Endothelial cell of umbilical vein (primary cell): ENCODE results near the gene EXOC6. TPM values are rescaled to one million over a fixed set of nuclear protein-coding genes. Genes with fewer than 3 reads are reported as not detected.

ENCODE experiments used
- BruUV-seq: library from RNA; stranded (reverse); fragments of 400-500 nt; replicated peaks from 2 replicates; lab custom pipeline; 2021; lab: Mats Ljungman, UMichigan
- CTCF ChIA-PET: fragments of 300-600, 350-600 bp; sonication (Branson Sonifier 250); formaldehyde crosslinking; loops from one replicate; lab custom pipeline; 2021; ENCODE audit warnings: antibody characterized with exemption, inconsistent platforms; lab: Charles Lee
- POLR2A ChIA-PET: fragments of 300-600, 350-600 bp; sonication (Branson Sonifier 250); formaldehyde crosslinking; loops from one replicate; lab custom pipeline; 2021; ENCODE audit warnings: antibody characterized with exemption, inconsistent platforms; lab: Charles Lee
- DNase-seq: peaks from one replicate; pipeline ENCODE4 v3.0.0-alpha.2; 2011; ENCODE audit warnings: low read depth, low spot score
- FAIRE-seq: peaks from 2 replicates; lab custom pipeline; 2011; peaks lifted over from hg19 to GRCh38; lab: Jason Lieb, UNC
- H2AFZ ChIP-seq: 2 replicates; pipeline ENCODE4 v1.6.0; 2012; ENCODE audit warnings: low read depth, low read length, control low read depth, inconsistent platforms
- H3K27ac ChIP-seq: 2 replicates; pipeline ENCODE4 v1.5.1; 2011; ENCODE audit warnings: low read depth, mild to moderate bottlenecking, control low read depth, low read length, moderate library complexity; ENCODE audit not compliant: insufficient read depth
- H3K27me3 ChIP-seq, 2 experiments: 2 replicates each; pipeline versions ENCODE4 v1.6.0 to v1.6.1; 2011; ENCODE audit warnings: low read length in 2 of 2, mixed read lengths in 1 of 2; ENCODE audit not compliant: control insufficient read depth in 2 of 2, insufficient read depth in 2 of 2
- H3K36me3 ChIP-seq, 2 experiments: 2 replicates in 1 of 2; 3 replicates in 1 of 2; pipeline ENCODE4 v1.5.1; 2011; ENCODE audit warnings: low read length in 2 of 2, mild to moderate bottlenecking in 1 of 2, moderate library complexity in 1 of 2; ENCODE audit not compliant: control insufficient read depth in 2 of 2, insufficient read depth in 2 of 2; ENCODE audit errors: extremely low read depth in 1 of 2
- H3K4me1 ChIP-seq: 3 replicates; pipeline ENCODE4 v1.5.1; 2011; ENCODE audit warnings: mild to moderate bottlenecking, low read length; ENCODE audit not compliant: control insufficient read depth, insufficient read depth; ENCODE audit errors: extremely low read depth
- H3K4me2 ChIP-seq: 2 replicates; pipeline ENCODE4 v1.6.1; 2011; ENCODE audit warnings: low read length, control low read depth, mixed read lengths; ENCODE audit not compliant: insufficient read depth
- H3K4me3 ChIP-seq, 3 experiments: fragments of 200-600 bp in 1 of 3; sonication (generic), shearing (Covaris generic) in 1 of 3; replicated peaks in 1 of 3; 2 replicates each; pipeline ENCODE4 v1.5.1; 2011 to 2016; ENCODE audit warnings: control low read depth in 3 of 3, low read length in 3 of 3, mild to moderate bottlenecking in 2 of 3, inconsistent platforms in 1 of 3, low read depth in 1 of 3, moderate library complexity in 1 of 3; ENCODE audit not compliant: insufficient read depth in 1 of 3
- H3K79me2 ChIP-seq: 2 replicates; pipeline ENCODE4 v1.6.0; 2012; ENCODE audit warnings: low read length, inconsistent platforms; ENCODE audit not compliant: control insufficient read depth, insufficient read depth
- H3K9ac ChIP-seq: replicated peaks from 2 replicates; pipeline ENCODE3; 2011; ENCODE audit warnings: low read length, control low read depth; ENCODE audit not compliant: insufficient read depth; ENCODE audit errors: extremely low read depth
- H3K9me1 ChIP-seq: replicated peaks from 3 replicates; pipeline ENCODE4 v1.6.0; 2011; ENCODE audit warnings: mild to moderate bottlenecking, low read length; ENCODE audit not compliant: control insufficient read depth, insufficient read depth; ENCODE audit errors: extremely low read depth
- H3K9me3 ChIP-seq: replicated peaks from 2 replicates; pipeline ENCODE4 v1.5.1; 2012; ENCODE audit warnings: low read length, inconsistent platforms; ENCODE audit not compliant: control insufficient read depth, insufficient read depth
- H4K20me1 ChIP-seq: replicated peaks from 2 replicates; pipeline ENCODE3; 2011; ENCODE audit warnings: mild to moderate bottlenecking, low read length; ENCODE audit not compliant: control insufficient read depth, insufficient read depth; ENCODE audit errors: extremely low read depth
- EZH2 ChIP-seq: IDR thresholded peaks from 2 replicates; pipeline ENCODE4 v1.6.1; 2012; ENCODE audit warnings: borderline replicate concordance, low read depth, mild to moderate bottlenecking, moderate library complexity, low read length, inconsistent platforms; ENCODE audit not compliant: severe bottlenecking
- FOS ChIP-seq: IDR thresholded peaks from 2 replicates; pipeline ENCODE4 v1.6.1; 2011; ENCODE audit warnings: mild to moderate bottlenecking, low read length, moderate library complexity, borderline replicate concordance; ENCODE audit not compliant: insufficient read depth
- GATA2 ChIP-seq: IDR thresholded peaks from 2 replicates; pipeline ENCODE4 v1.7.0; 2011; ENCODE audit warnings: low read depth, mild to moderate bottlenecking, moderate library complexity, mixed read lengths, low read length; ENCODE audit not compliant: insufficient read length, insufficient read depth
- JUN ChIP-seq: IDR thresholded peaks from 2 replicates; pipeline ENCODE4 v1.6.1; 2011; ENCODE audit warnings: borderline replicate concordance, low read depth; ENCODE audit not compliant: insufficient read length, insufficient read depth
- MYC ChIP-seq: IDR thresholded peaks from one replicate; pipeline ENCODE4 v1.6.1; 2011; ENCODE audit warnings: mild to moderate bottlenecking, low read depth, low read length
- POLR2A ChIP-seq: IDR thresholded peaks from 2 replicates; pipeline ENCODE4 v1.6.1; 2012; ENCODE audit warnings: low read depth, mild to moderate bottlenecking, control low read depth, low read length
- POLR2AphosphoS5 ChIP-seq: IDR thresholded peaks from 2 replicates; pipeline ENCODE4 v1.6.1; 2012; ENCODE audit warnings: low read depth, mild to moderate bottlenecking, control low read depth, low read length, moderate library complexity; ENCODE audit not compliant: insufficient read depth
- dilution Hi-C: fragments of 300-500 bp; cut with MboI; formaldehyde crosslinking; loops from one replicate; pipeline ENCODE4 v1.15.0; 2019; ENCODE audit warnings: low sequenced_read_pairs; ENCODE audit not compliant: extremely low pct_ligation_motif_present
- intact Hi-C: fragments of 100-400 bp; cut with micrococcal nuclease; formaldehyde crosslinking; loops from one replicate; pipeline ENCODE4 v1.10.0; 2022
- polyA plus RNA-seq, 4 experiments: library from polyadenylated mRNA; depleted of rRNA in 3 of 4; stranded (reverse) in 3 of 4; unstranded in 1 of 4; fragments of >200 nt; gene quantifications; 2 replicates each; pipeline versions ENCODE4 v1.2.1 to v1.2.3, GENCODE V29; 2011 to 2012; ENCODE audit warnings: missing spikeins in 1 of 4
- total RNA-seq: library from RNA; stranded (reverse); gene quantifications from 2 replicates; pipeline ENCODE4 v1.2.3, GENCODE V29; 2021
- TF ChIP-seq, protein P1 (sequence below): IDR thresholded peaks from 2 replicates; pipeline ENCODE4 v1.6.1; 2011; ENCODE audit not compliant: insufficient read depth, insufficient read length
- TF ChIP-seq, protein P2 (sequence below), 2 donors: IDR thresholded peaks; 1 replicate in 1 of 2; 2 replicates in 1 of 2; pipeline ENCODE4 v1.5.1; 2011; ENCODE audit warnings: low read length in 2 of 2, mild to moderate bottlenecking in 2 of 2, moderate library complexity in 2 of 2, control low read depth in 1 of 2, inconsistent platforms in 1 of 2, low read depth in 1 of 2; ENCODE audit not compliant: insufficient read depth in 1 of 2; ENCODE audit errors: extremely low read depth in 1 of 2

Gene EXOC6
- total and polyA plus RNA-seq, 2 donors (not counting 3 experiments of a cell fraction or from before 2014, with no cell fraction given): 72.6 to 108 TPM

DNA sequence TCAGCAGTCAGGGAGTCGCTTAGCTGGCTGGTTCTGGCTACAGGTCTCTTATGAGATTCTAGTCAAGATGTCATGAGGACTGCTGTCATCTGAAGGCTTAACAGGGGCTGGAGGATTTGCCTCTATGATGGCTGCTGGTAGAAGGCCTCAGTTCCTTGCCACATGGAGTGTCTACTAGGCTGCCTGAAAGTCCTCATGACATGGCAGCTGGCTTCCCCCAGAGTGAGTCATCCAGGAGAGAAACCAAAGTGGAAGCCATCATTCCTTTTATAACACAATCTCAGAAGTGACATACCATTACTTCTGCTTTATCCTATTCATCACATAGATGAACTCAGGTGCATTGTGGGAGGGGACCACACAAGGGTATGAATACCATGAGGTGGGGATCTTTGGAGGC is 75.1 kb downstream of the EXOC6 start:
- ChIA-PET POLR2A (no interaction called here), CTCF (interaction anchor here (2.5 kb wide), 1 partner anchor 11 kb away, joined by 11 read pairs; no protein-coding TSS in a partner anchor)
- Histone ChIP-seq H3K9ac (no peak overlapping the region), H3K9me1 (no peaks in the 10 kb centered on the region), H3K4me3 (no peak overlapping the region), H3K36me3 (peaks cover 7 to 15% of the 10 kb centered on the region in 2 experiments), H3K4me1 (no peaks in the 10 kb centered on the region), H4K20me1 (no peaks in the 10 kb centered on the region), H3K4me2 (no peak overlapping the region), H3K27ac (no peak overlapping the region), H3K79me2 (no peaks in the 10 kb centered on the region), H3K27me3 (no peaks in the 10 kb centered on the region), H3K9me3 (no peaks in the 10 kb centered on the region), H2AFZ (no peak overlapping the region)
- dilution Hi-C loops (no loop called here), intact Hi-C loops (no loop called here)
- no TSS peak for BruUV-seq
- FAIRE-seq (no peak), DNase-seq (no peak)
- TF ChIP-seq POLR2AphosphoS5 (no peak), POLR2A (no peak), EZH2 (no peak), GATA2 (no peak), MYC (no peak), JUN (no peak)
- TF ChIP-seq, protein P1, sequence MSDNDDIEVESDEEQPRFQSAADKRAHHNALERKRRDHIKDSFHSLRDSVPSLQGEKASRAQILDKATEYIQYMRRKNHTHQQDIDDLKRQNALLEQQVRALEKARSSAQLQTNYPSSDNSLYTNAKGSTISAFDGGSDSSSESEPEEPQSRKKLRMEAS: no peak

DNA sequence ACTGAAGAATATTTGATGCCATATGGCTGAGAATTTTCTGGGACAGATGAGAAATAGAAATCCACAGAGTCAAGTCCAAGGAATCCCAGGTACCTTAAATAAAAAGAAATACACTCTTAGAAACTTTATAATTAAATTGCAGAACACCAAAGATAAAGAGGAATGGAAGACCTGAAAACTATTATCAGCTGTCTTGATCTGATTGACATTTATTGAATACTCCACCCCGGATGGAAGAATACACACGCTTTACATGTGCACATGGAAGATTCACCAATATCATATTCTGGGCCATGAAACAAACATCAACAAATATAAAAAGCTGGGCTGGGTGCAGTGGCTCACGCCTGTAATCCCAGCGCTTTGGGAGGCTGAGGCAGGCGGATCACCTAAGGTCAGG is 81.6 kb downstream of the EXOC6 start:
- intact Hi-C loops: no loop called here
- dilution Hi-C loops: no loop called here
- CTCF ChIA-PET: no interaction called here
- H3K27ac ChIP-seq: no peak overlapping the region
- TF ChIP-seq POLR2A (no peak), GATA2 (no peak), JUN (no peak), EZH2 (no peak), FOS (no peak), MYC (no peak), POLR2AphosphoS5 (no peak)
- TF ChIP-seq, protein P2, sequence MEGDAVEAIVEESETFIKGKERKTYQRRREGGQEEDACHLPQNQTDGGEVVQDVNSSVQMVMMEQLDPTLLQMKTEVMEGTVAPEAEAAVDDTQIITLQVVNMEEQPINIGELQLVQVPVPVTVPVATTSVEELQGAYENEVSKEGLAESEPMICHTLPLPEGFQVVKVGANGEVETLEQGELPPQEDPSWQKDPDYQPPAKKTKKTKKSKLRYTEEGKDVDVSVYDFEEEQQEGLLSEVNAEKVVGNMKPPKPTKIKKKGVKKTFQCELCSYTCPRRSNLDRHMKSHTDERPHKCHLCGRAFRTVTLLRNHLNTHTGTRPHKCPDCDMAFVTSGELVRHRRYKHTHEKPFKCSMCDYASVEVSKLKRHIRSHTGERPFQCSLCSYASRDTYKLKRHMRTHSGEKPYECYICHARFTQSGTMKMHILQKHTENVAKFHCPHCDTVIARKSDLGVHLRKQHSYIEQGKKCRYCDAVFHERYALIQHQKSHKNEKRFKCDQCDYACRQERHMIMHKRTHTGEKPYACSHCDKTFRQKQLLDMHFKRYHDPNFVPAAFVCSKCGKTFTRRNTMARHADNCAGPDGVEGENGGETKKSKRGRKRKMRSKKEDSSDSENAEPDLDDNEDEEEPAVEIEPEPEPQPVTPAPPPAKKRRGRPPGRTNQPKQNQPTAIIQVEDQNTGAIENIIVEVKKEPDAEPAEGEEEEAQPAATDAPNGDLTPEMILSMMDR (IDR thresholded peaks at IDR 0.05; ENCODE audit: extremely low read depth in 1 of 2, insufficient read depth in 1 of 2, low read depth in 1 of 2, low read length in 2 of 2): no peak
- TF ChIP-seq, protein P1: no peak
- no peaks in the 10 kb centered on the region for H3K79me2 ChIP-seq
- H3K4me1 ChIP-seq: no peaks in the 10 kb centered on the region
- H3K4me3 ChIP-seq: no peak overlapping the region
- no peak for FAIRE-seq
- BruUV-seq: TSS peak; percentile 4
- H2AFZ ChIP-seq: no peak overlapping the region
- H3K4me2 ChIP-seq: no peak overlapping the region
- no peaks in the 10 kb centered on the region for H4K20me1 ChIP-seq
- no peaks in the 10 kb centered on the region for H3K27me3 ChIP-seq
- H3K9ac ChIP-seq: no peak overlapping the region
- H3K9me1 ChIP-seq: no peaks in the 10 kb centered on the region
- DNase-seq: no peak
- H3K9me3 ChIP-seq: no peaks in the 10 kb centered on the region
- peaks cover 4 to 28% of the 10 kb centered on the region in 2 experiments for H3K36me3 ChIP-seq
- POLR2A ChIA-PET: no interaction called here
